Esophagus muscularis mucosa (tissue), 4 donors: ENCODE results near the gene HOTAIR.

ENCODE experiments used
- CTCF ChIP-seq, 3 experiments: fragments of 200-600 bp in 2 of 3; fragments of 450-650 bp in 1 of 3; sonication (generic) in 2 of 3; IDR thresholded peaks; one replicate each; pipeline ENCODE4 v1.5.1; 2017 to 2019; ENCODE audit warnings: antibody characterized with exemption in 3 of 3, mild to moderate bottlenecking in 2 of 3, moderate library complexity in 1 of 3
- EP300 ChIP-seq: sonication (generic); formaldehyde crosslinking; IDR thresholded peaks from one replicate; pipeline ENCODE4 v1.6.1; 2017; ENCODE audit warnings: antibody characterized with exemption
- POLR2AphosphoS5 ChIP-seq, 2 donors: sonication (generic); formaldehyde crosslinking; IDR thresholded peaks; one replicate each; pipeline ENCODE4 v1.6.1; 2017; ENCODE audit warnings: antibody characterized with exemption in 2 of 2

- TF ChIP-seq EP300 (no peak), CTCF (IDR thresholded peaks at IDR 0.05) (no peak), POLR2AphosphoS5 (IDR thresholded peaks at IDR 0.05) (no peak)
Observed at GRCh38 chr12:53956251-53956887, 18.4 kb downstream of the HOTAIR start.
